GM21717 (cell line): Measurements from ENCODE around the gene C16orf74.

Experiments used
- ATAC-seq: cut with Tn5 transposase; IDR thresholded peaks from one replicate; pipeline ENCODE4 v1.9.1; 2021; ENCODE audit warnings: mild to moderate bottlenecking, moderate library complexity; ENCODE audit not compliant: unreplicated experiment

The C16orf74 gene

GRCh38 chr16:85676466-85676865 lies 74.4 kb downstream of the C16orf74 start:
- no peak for ATAC-seq

- ATAC-seq, result no peak
Measured at GRCh38 chr16:85675251-85675874, 75.5 kb downstream of the C16orf74 start.

GRCh38 chr16:85674828-85675227 lies 76.1 kb downstream of the C16orf74 start:
- no peak for ATAC-seq

- no peak for ATAC-seq
Measured at GRCh38 chr16:85674418-85674755, 76.5 kb downstream of the C16orf74 start.

- no peak for ATAC-seq
Measured at GRCh38 chr16:85673529-85674417, 77.1 kb downstream of the C16orf74 start.

- no peak for ATAC-seq
Measured at GRCh38 chr16:85670840-85671239, 80.1 kb downstream of the C16orf74 start.

- no peak for ATAC-seq
Measured at GRCh38 chr16:85668676-85669424, 82.0 kb downstream of the C16orf74 start.

- no peak for ATAC-seq
Measured at GRCh38 chr16:85667841-85668413, 83.0 kb downstream of the C16orf74 start.

GRCh38 chr16:85667261-85667660 lies 83.6 kb downstream of the C16orf74 start:
- no peak for ATAC-seq

GRCh38 chr16:85665929-85666328 lies 85.0 kb downstream of the C16orf74 start:
- ATAC-seq, result no peak

GRCh38 chr16:85665373-85665740 lies 85.5 kb downstream of the C16orf74 start:
- ATAC-seq, result no peak

- ATAC-seq, result no peak
Measured at GRCh38 chr16:85664580-85665372, 86.1 kb downstream of the C16orf74 start.

- ATAC-seq, result no peak
Measured at GRCh38 chr16:85663891-85664321, 87.0 kb downstream of the C16orf74 start.

GRCh38 chr16:85662976-85663830 lies 87.7 kb downstream of the C16orf74 start:
- ATAC-seq, result no peak

GRCh38 chr16:85662482-85662812 lies 88.4 kb downstream of the C16orf74 start:
- ATAC-seq, result no peak

- no peak for ATAC-seq
Measured at GRCh38 chr16:85661740-85662481, 89.0 kb downstream of the C16orf74 start.

GRCh38 chr16:85660843-85661739 lies 89.8 kb downstream of the C16orf74 start:
- no peak for ATAC-seq
